DMS79 (cell line): ENCODE results near the gene KCNK1.
"Not testable (repeated sequence)": the region's sequence is repeated elsewhere in the genome, so short reads cannot be mapped to it uniquely, and the experiment has no call there.

Source experiments
- DNase-seq: peaks from one replicate; lab custom pipeline; 2025; lab: John Stamatoyannopoulos, UW

The KCNK1 gene

GRCh38 chr1:233607252-233608119, 6.4 kb upstream of the KCNK1 start:
- no peak for DNase-seq

GRCh38 chr1:233608988-233609387, 4.9 kb upstream of the KCNK1 start:
- no peak for DNase-seq

GRCh38 chr1:233609926-233610325, 4.0 kb upstream of the KCNK1 start:
- DNase-seq, result no peak

GRCh38 chr1:233610628-233611027, 3.3 kb upstream of the KCNK1 start:
- DNase-seq, result no peak

GRCh38 chr1:233611363-233611762, 2.5 kb upstream of the KCNK1 start:
- DNase-seq, result not testable (repeated sequence)

GRCh38 chr1:233614173-233614742, 352 bp downstream of the KCNK1 start:
- DNase-seq, result peak; percentile 18

GRCh38 chr1:233614743-233615521, 1.0 kb downstream of the KCNK1 start:
- no peak for DNase-seq

GRCh38 chr1:233615571-233615970, 1.7 kb downstream of the KCNK1 start:
- no peak for DNase-seq

GRCh38 chr1:233617025-233617424, 3.1 kb downstream of the KCNK1 start:
- DNase-seq, result no peak

- DNase-seq, result not testable (repeated sequence)
Observed at GRCh38 chr1:233619414-233619813, 5.5 kb downstream of the KCNK1 start.

- DNase-seq, result no peak
Observed at GRCh38 chr1:233620065-233620464, 6.2 kb downstream of the KCNK1 start.

- no peak for DNase-seq
Observed at GRCh38 chr1:233621923-233622322, 8.0 kb downstream of the KCNK1 start.

- no peak for DNase-seq
Observed at GRCh38 chr1:233624289-233624688, 10.4 kb downstream of the KCNK1 start.

- no peak for DNase-seq
Observed at GRCh38 chr1:233625087-233625486, 11.2 kb downstream of the KCNK1 start.

GRCh38 chr1:233625510-233625981, 11.6 kb downstream of the KCNK1 start:
- no peak for DNase-seq

- no peak for DNase-seq
Observed at GRCh38 chr1:233627376-233627775, 13.5 kb downstream of the KCNK1 start.

- no peak for DNase-seq
Observed at GRCh38 chr1:233627823-233628222, 13.9 kb downstream of the KCNK1 start.

GRCh38 chr1:233629305-233629935, 15.5 kb downstream of the KCNK1 start:
- DNase-seq, result no peak

- DNase-seq, result no peak
Observed at GRCh38 chr1:233631810-233632405, 18.0 kb downstream of the KCNK1 start.

- no peak for DNase-seq
Observed at GRCh38 chr1:233632436-233632835, 18.5 kb downstream of the KCNK1 start.

GRCh38 chr1:233635765-233636502, 22.0 kb downstream of the KCNK1 start:
- DNase-seq, result peak; percentile 67
